ENCODE data around the gene IREB2. TPM values are rescaled to one million over a fixed set of nuclear protein-coding genes. Genes with fewer than 3 reads are reported as not detected.

IREB2 gene
- total and polyA plus RNA-seq, 2 of the 13 experiments (the other 11 are each of a cell fraction or from before 2014, with no cell fraction given) = 24.2 to 30.4 TPM

- H3K27me3 ChIP-seq (ENCODE audit: control insufficient read depth in 1 of 2, insufficient read depth in 2 of 2, low read length in 2 of 2) = no peaks in the 10 kb centered on the region; a peak in 1 of 5 replicates
- in situ Hi-C loops (cut with HindIII; ENCODE audit: extremely low pct_ligation_motif_present, low pct_unique_long_range_greater_than_20kb) = loop anchor here (5.0 kb wide), 1 partner anchor 112 kb away; no protein-coding TSS in a partner anchor
- H3K36me3 ChIP-seq (replicated peaks in 1 of 2; ENCODE audit: control insufficient read depth in 1 of 2, insufficient read depth in 2 of 2, low read length in 2 of 2) = no peaks in the 10 kb centered on the region; a peak in 1 of 5 replicates
- CTCF ChIA-PET (ENCODE audit: low intra/inter-chr PET ratio, low total read pairs) = no interaction called here
- peaks cover 38% of the 10 kb centered on the region for H3K4me1 ChIP-seq (ENCODE audit: insufficient read depth, low read length)
- no peaks in the 10 kb centered on the region for H4K20me1 ChIP-seq (ENCODE audit: insufficient read depth, low read length)
- no TSS peak for BruUV-seq (replicated peaks)
- POLR2A ChIA-PET = interaction anchor here (3.3 kb wide), 1 partner anchor 13 kb away, joined by 22 read pairs; the partner anchor contains the start of gene IREB2
- H3K79me2 ChIP-seq (ENCODE audit: insufficient read depth, low read length) = no peaks in the 10 kb centered on the region
- ATAC-seq (no peak), DNase-seq (ENCODE audit: low spot score) (no peak), FAIRE-seq (no peak)
- TF ChIP-seq PHF20 (CRISPR knock-in tag; IDR thresholded peaks at IDR 0.05) = no peak
- TF ChIP-seq CCAR2 (optimal IDR thresholded peaks at IDR 0.05; ENCODE audit: low read depth, low read length) = no peak
- H3K4me2 ChIP-seq (ENCODE audit: low read depth, low read length) = no peak overlapping the region
- 41% methylated on average over 3 of the region's 3 CpGs for WGBS (ENCODE audit: low lambda C conversion rate)
- no peak overlapping the region for H3K27ac ChIP-seq (ENCODE audit: extremely low read length, insufficient read depth, low read length)
- H2AFZ ChIP-seq (ENCODE audit: low read length) = no peak overlapping the region
- intact Hi-C loops (cut with micrococcal nuclease; ENCODE audit: unreplicated experiment) = no loop called here
- no peaks in the 10 kb centered on the region for H3K9me3 ChIP-seq (ENCODE audit: low read length)
- no peak overlapping the region for H3K9ac ChIP-seq (ENCODE audit: insufficient read depth, low read depth, low read length)
- H3K4me3 ChIP-seq (replicated peaks in 1 of 3; ENCODE audit: insufficient read depth in 1 of 3, low read depth in 2 of 3, low read length in 3 of 3) = no peak overlapping the region
Measured at GRCh38 chr15:78424673-78425072, 13.3 kb upstream of the IREB2 start.

- no peaks in the 10 kb centered on the region for H3K9me3 ChIP-seq (ENCODE audit: low read length)
- WGBS (ENCODE audit: low lambda C conversion rate) = 27% methylated on average over 1 of the region's 1 CpG
- no peak overlapping the region for H3K27ac ChIP-seq (ENCODE audit: extremely low read length, insufficient read depth, low read length)
- no TSS peak for BruUV-seq (replicated peaks)
- H3K36me3 ChIP-seq (replicated peaks in 1 of 2; ENCODE audit: control insufficient read depth in 1 of 2, insufficient read depth in 2 of 2, low read length in 2 of 2) = no peaks in the 10 kb centered on the region
- H3K27me3 ChIP-seq (ENCODE audit: control insufficient read depth in 1 of 2, insufficient read depth in 2 of 2, low read length in 2 of 2) = no peaks in the 10 kb centered on the region; a peak in 1 of 5 replicates
- ChIA-PET CTCF (ENCODE audit: low intra/inter-chr PET ratio, low total read pairs) (no interaction called here), POLR2A (no interaction called here)
- no peaks in the 10 kb centered on the region for H4K20me1 ChIP-seq (ENCODE audit: insufficient read depth, low read length)
- H3K4me3 ChIP-seq (replicated peaks in 1 of 3; ENCODE audit: insufficient read depth in 1 of 3, low read depth in 2 of 3, low read length in 3 of 3) = no peak overlapping the region
- intact Hi-C loops (cut with micrococcal nuclease; ENCODE audit: unreplicated experiment) (no loop called here), in situ Hi-C loops (cut with HindIII; ENCODE audit: extremely low pct_ligation_motif_present, low pct_unique_long_range_greater_than_20kb) (no loop called here)
- H2AFZ ChIP-seq (ENCODE audit: low read length) = no peak overlapping the region
- FAIRE-seq (no peak), DNase-seq (ENCODE audit: low spot score) (no peak), ATAC-seq (no peak)
- no peaks in the 10 kb centered on the region for H3K79me2 ChIP-seq (ENCODE audit: insufficient read depth, low read length)
- H3K4me2 ChIP-seq (ENCODE audit: low read depth, low read length) = no peak overlapping the region
- peaks cover 34% of the 10 kb centered on the region for H3K4me1 ChIP-seq (ENCODE audit: insufficient read depth, low read length)
- H3K9ac ChIP-seq (ENCODE audit: insufficient read depth, low read depth, low read length) = no peak overlapping the region
- TF ChIP-seq ZSCAN21 (CRISPR knock-in tag; IDR thresholded peaks at IDR 0.05; ENCODE audit: borderline replicate concordance) = no peak
- no peak for TF ChIP-seq WIZ (CRISPR knock-in tag; IDR thresholded peaks at IDR 0.05)
- no peak for TF ChIP-seq ZFP36 (IDR thresholded peaks at IDR 0.05; ENCODE audit: borderline replicate concordance, low read depth, low read length, partially characterized antibody)
- TF ChIP-seq, protein P1, sequence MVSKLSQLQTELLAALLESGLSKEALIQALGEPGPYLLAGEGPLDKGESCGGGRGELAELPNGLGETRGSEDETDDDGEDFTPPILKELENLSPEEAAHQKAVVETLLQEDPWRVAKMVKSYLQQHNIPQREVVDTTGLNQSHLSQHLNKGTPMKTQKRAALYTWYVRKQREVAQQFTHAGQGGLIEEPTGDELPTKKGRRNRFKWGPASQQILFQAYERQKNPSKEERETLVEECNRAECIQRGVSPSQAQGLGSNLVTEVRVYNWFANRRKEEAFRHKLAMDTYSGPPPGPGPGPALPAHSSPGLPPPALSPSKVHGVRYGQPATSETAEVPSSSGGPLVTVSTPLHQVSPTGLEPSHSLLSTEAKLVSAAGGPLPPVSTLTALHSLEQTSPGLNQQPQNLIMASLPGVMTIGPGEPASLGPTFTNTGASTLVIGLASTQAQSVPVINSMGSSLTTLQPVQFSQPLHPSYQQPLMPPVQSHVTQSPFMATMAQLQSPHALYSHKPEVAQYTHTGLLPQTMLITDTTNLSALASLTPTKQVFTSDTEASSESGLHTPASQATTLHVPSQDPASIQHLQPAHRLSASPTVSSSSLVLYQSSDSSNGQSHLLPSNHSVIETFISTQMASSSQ (IDR thresholded peaks at IDR 0.05; ENCODE audit: low read depth) = no peak
- TF ChIP-seq, protein P1 (CRISPR knock-in tag; IDR thresholded peaks at IDR 0.05; ENCODE audit: borderline replicate concordance) = no peak
- TF ChIP-seq, protein P2, sequence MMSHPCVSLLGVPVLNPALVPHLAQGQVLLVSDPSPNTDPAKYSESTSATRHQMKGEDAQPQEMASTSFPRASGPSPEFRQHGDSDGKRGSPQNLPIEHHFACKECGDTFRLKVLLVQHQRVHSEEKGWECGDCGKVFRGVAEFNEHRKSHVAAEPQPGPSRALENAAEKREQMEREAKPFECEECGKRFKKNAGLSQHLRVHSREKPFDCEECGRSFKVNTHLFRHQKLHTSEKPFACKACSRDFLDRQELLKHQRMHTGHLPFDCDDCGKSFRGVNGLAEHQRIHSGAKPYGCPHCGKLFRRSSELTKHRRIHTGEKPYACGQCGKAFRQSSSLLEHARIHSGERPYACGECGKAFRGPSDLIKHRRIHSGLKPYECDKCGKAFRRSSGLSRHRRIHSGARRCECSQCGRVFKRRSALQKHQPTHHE (CRISPR knock-in tag; IDR thresholded peaks at IDR 0.05; ENCODE audit: borderline replicate concordance) = no peak
- TF ChIP-seq ZNF720 (CRISPR knock-in tag; IDR thresholded peaks at IDR 0.05) = no peak
- TF ChIP-seq ZKSCAN5 (CRISPR knock-in tag; IDR thresholded peaks at IDR 0.05) = no peak
- no peak for TF ChIP-seq TEAD3 (CRISPR knock-in tag; optimal IDR thresholded peaks at IDR 0.05; ENCODE audit: borderline replicate concordance)
Measured at GRCh38 chr15:78425643-78426042, 12.4 kb upstream of the IREB2 start.

All from HepG2 (cell line).